AG08396 (cell line): ENCODE results near the gene ZYX.
"Not testable (repeated sequence)": the region's sequence is repeated elsewhere in the genome, so short reads cannot be mapped to it uniquely, and the experiment has no call there.

Experiments used
- DNase-seq: peaks from one replicate; pipeline ENCODE4 v3.0.0; 2012; ENCODE audit warnings: low spot score, mixed read lengths

The ZYX gene

GRCh38 chr7:143384661-143385631 is 3.8 kb downstream of the ZYX start:
- DNase-seq: no peak

GRCh38 chr7:143385891-143386781 is 5.0 kb downstream of the ZYX start:
- no peak for DNase-seq

GRCh38 chr7:143387156-143387975 is 6.2 kb downstream of the ZYX start:
- no peak for DNase-seq

GRCh38 chr7:143388051-143388450 is 6.9 kb downstream of the ZYX start:
- no peak for DNase-seq

GRCh38 chr7:143388491-143389101 is 7.5 kb downstream of the ZYX start:
- no peak for DNase-seq

GRCh38 chr7:143389316-143390103 is 8.4 kb downstream of the ZYX start:
- no peak for DNase-seq

GRCh38 chr7:143390104-143390772 is 9.1 kb downstream of the ZYX start:
- no peak for DNase-seq

GRCh38 chr7:143390773-143391317 is 9.7 kb downstream of the ZYX start:
- DNase-seq: no peak

GRCh38 chr7:143391462-143392404 is 10.6 kb downstream of the ZYX start:
- peak; percentile 86 for DNase-seq

GRCh38 chr7:143392427-143392826 is 11.3 kb downstream of the ZYX start:
- not testable (repeated sequence) for DNase-seq

GRCh38 chr7:143392875-143393266 is 11.7 kb downstream of the ZYX start:
- DNase-seq: no peak

- DNase-seq: no peak
These were observed 12.3 kb downstream of the ZYX start for GRCh38 chr7:143393267-143394041.

GRCh38 chr7:143394068-143394467 is 12.9 kb downstream of the ZYX start:
- no peak for DNase-seq

GRCh38 chr7:143394777-143395176 is 13.6 kb downstream of the ZYX start:
- DNase-seq: no peak

- no peak for DNase-seq
These were observed 14.3 kb downstream of the ZYX start for GRCh38 chr7:143395187-143396149.

- DNase-seq: no peak
These were observed 15.0 kb downstream of the ZYX start for GRCh38 chr7:143396182-143396581.
